Putamen (tissue), 1 donor: ENCODE results near the gene HMCN1.
"Not testable (repeated sequence)": the region's sequence is repeated elsewhere in the genome, so short reads cannot be mapped to it uniquely, and the experiment has no call there.

Source experiments
- DNase-seq: peaks from one replicate; pipeline ENCODE4 v3.0.0-alpha.2; 2016; ENCODE audit warnings: low spot score

The HMCN1 gene

GRCh38 chr1:185853739-185854138, 119.5 kb downstream of the HMCN1 start:
- no peak for DNase-seq

- no peak for DNase-seq
Observed at GRCh38 chr1:185856482-185856881, 122.3 kb downstream of the HMCN1 start.

GRCh38 chr1:185857442-185857841, 123.3 kb downstream of the HMCN1 start:
- no peak for DNase-seq

GRCh38 chr1:185860311-185860710, 126.1 kb downstream of the HMCN1 start:
- DNase-seq: no peak

GRCh38 chr1:185860859-185861258, 126.7 kb downstream of the HMCN1 start:
- DNase-seq: no peak

- no peak for DNase-seq
Observed at GRCh38 chr1:185861630-185862029, 127.4 kb downstream of the HMCN1 start.

- DNase-seq: no peak
Observed at GRCh38 chr1:185862235-185862634, 128.0 kb downstream of the HMCN1 start.

- DNase-seq: no peak
Observed at GRCh38 chr1:185864331-185864730, 130.1 kb downstream of the HMCN1 start.

- DNase-seq: no peak
Observed at GRCh38 chr1:185864889-185865517, 130.8 kb downstream of the HMCN1 start.

GRCh38 chr1:185869590-185869989, 135.4 kb downstream of the HMCN1 start:
- DNase-seq: no peak

- DNase-seq: no peak
Observed at GRCh38 chr1:185871627-185872150, 137.5 kb downstream of the HMCN1 start.

GRCh38 chr1:185874246-185874645, 140.1 kb downstream of the HMCN1 start:
- no peak for DNase-seq

GRCh38 chr1:185880330-185880729, 146.1 kb downstream of the HMCN1 start:
- DNase-seq: no peak

GRCh38 chr1:185880779-185881333, 146.7 kb downstream of the HMCN1 start:
- DNase-seq: no peak

- no peak for DNase-seq
Observed at GRCh38 chr1:185886046-185886445, 151.9 kb downstream of the HMCN1 start.

GRCh38 chr1:185886671-185887070, 152.5 kb downstream of the HMCN1 start:
- DNase-seq: no peak

- not testable (repeated sequence) for DNase-seq
Observed at GRCh38 chr1:185892831-185893403, 158.7 kb downstream of the HMCN1 start.

- DNase-seq: no peak
Observed at GRCh38 chr1:185894791-185895190, 160.6 kb downstream of the HMCN1 start.

GRCh38 chr1:185895208-185895900, 161.2 kb downstream of the HMCN1 start:
- no peak for DNase-seq

- DNase-seq: no peak
Observed at GRCh38 chr1:185896863-185897262, 162.7 kb downstream of the HMCN1 start.

GRCh38 chr1:185906186-185906585, 172.0 kb downstream of the HMCN1 start:
- DNase-seq: no peak

- DNase-seq: no peak
Observed at GRCh38 chr1:185907246-185907645, 173.1 kb downstream of the HMCN1 start.

GRCh38 chr1:185911978-185912377, 177.8 kb downstream of the HMCN1 start:
- no peak for DNase-seq
